NAMALWA (cell line): ENCODE data around the gene DIO2.

Experiments used
- DNase-seq: peaks from one replicate; pipeline ENCODE4 v3.0.0-alpha.2; 2015; ENCODE audit warnings: low spot score

Gene DIO2

GRCh38 chr14:80167793-80168448 is 43.4 kb downstream of the DIO2 start:
- no peak for DNase-seq

- DNase-seq, result no peak
Observed at GRCh38 chr14:80164991-80165721, 46.1 kb downstream of the DIO2 start.

- no peak for DNase-seq
Observed at GRCh38 chr14:80152763-80153162, 58.5 kb downstream of the DIO2 start.

GRCh38 chr14:80152166-80152565 is 59.1 kb downstream of the DIO2 start:
- DNase-seq, result no peak

- no peak for DNase-seq
Observed at GRCh38 chr14:80150301-80150700, 61.0 kb downstream of the DIO2 start.
